ENCODE data around the gene TREM1.

The TREM1 gene

GRCh38 chr6:41262401-41262800 is 24.1 kb downstream of the TREM1 start:
- no peak for DNase-seq (ENCODE audit: extremely low spot score)
- TF ChIP-seq L3MBTL2 (conservative IDR thresholded peaks at IDR 0.05) (no peak), LEF1 (IDR thresholded peaks at IDR 0.05; ENCODE audit: borderline replicate concordance) (no peak), FOXA1 (IDR thresholded peaks at IDR 0.05) (no peak), TARDBP (IDR thresholded peaks at IDR 0.05) (no peak), ELF4 (IDR thresholded peaks at IDR 0.05) (no peak), FOXK2 (IDR thresholded peaks at IDR 0.05) (no peak), SP1 (IDR thresholded peaks at IDR 0.05) (no peak), ZNF384 (IDR thresholded peaks at IDR 0.05) (no peak), HDGF (IDR thresholded peaks at IDR 0.05; ENCODE audit: borderline replicate concordance) (no peak), FOXM1 (IDR thresholded peaks at IDR 0.05; ENCODE audit: borderline replicate concordance) (no peak), NFRKB (IDR thresholded peaks at IDR 0.05) (no peak), PKNOX1 (IDR thresholded peaks at IDR 0.05) (no peak), CTBP1 (IDR thresholded peaks at IDR 0.05; ENCODE audit: borderline replicate concordance) (no peak), SUZ12 (IDR thresholded peaks at IDR 0.05) (no peak), BHLHE40 (IDR thresholded peaks at IDR 0.05; ENCODE audit: borderline replicate concordance) (no peak), ARNT (IDR thresholded peaks at IDR 0.05) (no peak)
- ChIA-PET POLR2A (no interaction called here), CTCF (no interaction called here)

- DNase-seq (ENCODE audit: extremely low spot score), result no peak
- no peak for TF ChIP-seq L3MBTL2 (conservative IDR thresholded peaks at IDR 0.05)
- TF ChIP-seq LEF1 (IDR thresholded peaks at IDR 0.05; ENCODE audit: borderline replicate concordance), result no peak
- no peak for TF ChIP-seq FOXK2 (IDR thresholded peaks at IDR 0.05)
- no peak for TF ChIP-seq FOXM1 (IDR thresholded peaks at IDR 0.05; ENCODE audit: borderline replicate concordance)
- TF ChIP-seq ZNF384 (IDR thresholded peaks at IDR 0.05), result no peak
- no peak for TF ChIP-seq BHLHE40 (IDR thresholded peaks at IDR 0.05; ENCODE audit: borderline replicate concordance)
- no peak for TF ChIP-seq ARNT (IDR thresholded peaks at IDR 0.05)
- no peak for TF ChIP-seq ELF4 (IDR thresholded peaks at IDR 0.05)
- TF ChIP-seq CTBP1 (IDR thresholded peaks at IDR 0.05; ENCODE audit: borderline replicate concordance), result no peak
- TF ChIP-seq TARDBP (IDR thresholded peaks at IDR 0.05), result no peak
- no peak for TF ChIP-seq PKNOX1 (IDR thresholded peaks at IDR 0.05)
- TF ChIP-seq SUZ12 (IDR thresholded peaks at IDR 0.05), result no peak
- no peak for TF ChIP-seq HDGF (IDR thresholded peaks at IDR 0.05; ENCODE audit: borderline replicate concordance)
- TF ChIP-seq SP1 (IDR thresholded peaks at IDR 0.05), result no peak
- TF ChIP-seq NFRKB (IDR thresholded peaks at IDR 0.05), result no peak
- no peak for TF ChIP-seq FOXA1 (IDR thresholded peaks at IDR 0.05)
- POLR2A ChIA-PET, result no interaction called here
- CTCF ChIA-PET, result no interaction called here
Observed at GRCh38 chr6:41258196-41258493, 28.3 kb downstream of the TREM1 start.

GRCh38 chr6:41257369-41258195 is 28.9 kb downstream of the TREM1 start:
- POLR2A ChIA-PET, result no interaction called here
- TF ChIP-seq PKNOX1 (IDR thresholded peaks at IDR 0.05), result peak; percentile 53
- TF ChIP-seq CTBP1 (IDR thresholded peaks at IDR 0.05; ENCODE audit: borderline replicate concordance), result no peak
- TF ChIP-seq FOXM1 (IDR thresholded peaks at IDR 0.05; ENCODE audit: borderline replicate concordance), result no peak
- no peak for TF ChIP-seq ELF4 (IDR thresholded peaks at IDR 0.05)
- TF ChIP-seq LEF1 (IDR thresholded peaks at IDR 0.05; ENCODE audit: borderline replicate concordance), result no peak
- CTCF ChIA-PET, result no interaction called here
- DNase-seq (ENCODE audit: extremely low spot score), result peak; percentile 29

- no peak for DNase-seq (ENCODE audit: extremely low spot score)
- TF ChIP-seq BHLHE40 (IDR thresholded peaks at IDR 0.05; ENCODE audit: borderline replicate concordance) (no peak), PKNOX1 (IDR thresholded peaks at IDR 0.05) (no peak), NFRKB (IDR thresholded peaks at IDR 0.05) (no peak), LEF1 (IDR thresholded peaks at IDR 0.05; ENCODE audit: borderline replicate concordance) (no peak), SUZ12 (IDR thresholded peaks at IDR 0.05) (no peak), ELF4 (IDR thresholded peaks at IDR 0.05) (no peak), FOXK2 (IDR thresholded peaks at IDR 0.05) (no peak), CTBP1 (IDR thresholded peaks at IDR 0.05; ENCODE audit: borderline replicate concordance) (no peak), TARDBP (IDR thresholded peaks at IDR 0.05) (no peak), FOXA1 (IDR thresholded peaks at IDR 0.05) (no peak)
- POLR2A ChIA-PET, result no interaction called here
- CTCF ChIA-PET, result interaction anchor here (0.6 kb wide), 1 partner anchor 1070 kb away, joined by 3 read pairs; no protein-coding TSS in a partner anchor
Observed at GRCh38 chr6:41256383-41256782, 30.1 kb downstream of the TREM1 start.

GRCh38 chr6:41255638-41256246 is 30.7 kb downstream of the TREM1 start:
- DNase-seq (ENCODE audit: extremely low spot score), result no peak
- ChIA-PET POLR2A (no interaction called here), CTCF (interaction anchor here (0.6 kb wide), 1 partner anchor 1071 kb away, joined by 3 read pairs; no protein-coding TSS in a partner anchor)
- TF ChIP-seq FOXM1 (IDR thresholded peaks at IDR 0.05; ENCODE audit: borderline replicate concordance), result no peak
- no peak for TF ChIP-seq FOXA1 (IDR thresholded peaks at IDR 0.05)
- no peak for TF ChIP-seq ARNT (IDR thresholded peaks at IDR 0.05)
- TF ChIP-seq TARDBP (IDR thresholded peaks at IDR 0.05), result no peak
- TF ChIP-seq HDGF (IDR thresholded peaks at IDR 0.05; ENCODE audit: borderline replicate concordance), result no peak
- no peak for TF ChIP-seq ZNF384 (IDR thresholded peaks at IDR 0.05)
- no peak for TF ChIP-seq ELF4 (IDR thresholded peaks at IDR 0.05)
- no peak for TF ChIP-seq BHLHE40 (IDR thresholded peaks at IDR 0.05; ENCODE audit: borderline replicate concordance)
- TF ChIP-seq SUZ12 (IDR thresholded peaks at IDR 0.05), result no peak
- TF ChIP-seq LEF1 (IDR thresholded peaks at IDR 0.05; ENCODE audit: borderline replicate concordance), result no peak
